OCI-M2 (cell line): Measurements from ENCODE around the gene CNDP1.
A peak's percentile ranks its signal among the peaks of the same experiment; 100 is the strongest.

ENCODE experiments used
- DNase-seq: peaks from one replicate; lab custom pipeline; 2025; ENCODE audit not compliant: unreplicated experiment; lab: John Stamatoyannopoulos, UW

CNDP1 gene

DNA sequence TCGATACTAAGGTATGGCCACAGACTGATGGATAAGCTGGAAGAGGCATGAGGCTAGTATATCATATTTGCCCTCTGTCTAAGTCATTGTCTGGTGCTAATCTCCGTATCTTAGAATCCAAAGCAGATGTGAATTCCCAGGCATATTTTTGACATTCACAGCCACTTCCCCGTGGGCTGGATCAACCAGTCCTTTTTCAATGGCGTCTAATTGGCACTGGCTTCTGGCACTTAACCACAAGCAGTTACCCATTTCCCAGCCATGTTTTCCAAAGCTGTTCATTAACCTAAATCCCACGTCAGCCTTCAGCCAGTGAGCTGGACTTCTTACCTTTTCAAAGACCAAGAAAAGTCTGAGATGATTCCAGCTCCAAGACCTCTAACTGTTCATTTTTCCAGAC is 42.7 kb downstream of the CNDP1 start:
- no peak for DNase-seq

DNA sequence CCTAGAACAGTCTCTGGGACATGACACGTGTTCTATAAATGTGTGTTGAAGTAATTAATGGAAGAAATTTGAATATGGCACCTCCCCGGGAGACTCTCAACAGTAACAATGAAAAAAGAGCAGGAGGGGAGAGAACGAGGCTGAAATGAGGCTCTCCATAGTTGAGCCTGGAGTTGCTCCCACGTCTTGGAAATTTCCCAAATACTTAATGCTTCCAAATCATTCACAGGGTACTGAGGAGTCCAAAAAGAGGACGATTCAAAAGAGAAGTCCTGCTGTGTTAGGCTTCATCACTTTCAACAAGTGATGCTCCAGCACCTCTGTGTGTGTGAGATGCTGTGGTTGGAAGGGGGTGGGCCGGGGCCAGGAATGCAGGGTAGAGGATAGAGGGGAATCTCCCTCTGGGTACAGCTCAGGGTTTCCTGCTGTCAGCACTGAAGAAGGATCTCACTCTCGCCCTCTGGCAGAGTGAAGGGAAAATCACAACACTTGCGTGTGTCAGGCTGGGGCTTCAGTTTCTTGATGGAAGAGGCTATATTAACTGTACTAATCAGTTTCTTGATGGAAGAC is 45.3 kb downstream of the CNDP1 start:
- no peak for DNase-seq

DNA sequence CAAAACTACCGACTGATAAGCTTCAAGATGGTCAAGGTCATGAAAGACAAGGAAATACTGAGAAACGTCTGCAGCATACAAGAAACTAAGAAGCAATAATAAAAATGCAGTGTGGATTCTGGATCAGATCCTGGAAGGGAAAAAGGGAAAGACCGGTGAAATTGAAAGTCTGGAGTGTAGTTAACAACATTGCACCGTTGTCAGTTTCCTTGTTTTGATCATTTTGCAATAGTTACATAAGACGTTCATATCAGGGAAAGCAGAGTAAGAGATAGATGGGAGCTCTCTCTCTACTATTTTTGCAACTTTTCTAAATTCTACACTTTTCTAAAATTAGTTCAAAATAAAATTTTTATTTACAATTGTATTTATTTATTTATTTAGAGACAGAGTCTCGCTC is 48.3 kb downstream of the CNDP1 start:
- DNase-seq: no peak

DNA sequence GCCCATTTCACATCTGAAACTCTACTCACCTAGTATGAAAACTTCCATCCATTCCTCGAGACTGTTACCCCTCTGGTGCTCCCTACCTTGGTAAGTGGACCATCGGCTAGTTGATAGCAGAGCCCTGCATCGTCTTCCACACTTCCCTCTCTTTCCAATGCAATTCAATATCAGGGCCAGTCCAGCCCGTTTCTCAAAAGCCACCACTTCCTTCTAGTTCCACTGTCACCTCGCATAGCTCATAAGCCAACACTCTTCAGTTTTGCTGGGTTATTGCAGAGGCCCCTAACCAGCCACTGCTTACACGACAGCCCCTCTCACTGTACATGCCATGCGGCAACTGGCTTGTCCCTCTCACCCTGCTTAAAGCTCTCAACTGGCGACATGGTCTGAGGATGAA is 53.1 kb downstream of the CNDP1 start:
- DNase-seq: no peak

DNA sequence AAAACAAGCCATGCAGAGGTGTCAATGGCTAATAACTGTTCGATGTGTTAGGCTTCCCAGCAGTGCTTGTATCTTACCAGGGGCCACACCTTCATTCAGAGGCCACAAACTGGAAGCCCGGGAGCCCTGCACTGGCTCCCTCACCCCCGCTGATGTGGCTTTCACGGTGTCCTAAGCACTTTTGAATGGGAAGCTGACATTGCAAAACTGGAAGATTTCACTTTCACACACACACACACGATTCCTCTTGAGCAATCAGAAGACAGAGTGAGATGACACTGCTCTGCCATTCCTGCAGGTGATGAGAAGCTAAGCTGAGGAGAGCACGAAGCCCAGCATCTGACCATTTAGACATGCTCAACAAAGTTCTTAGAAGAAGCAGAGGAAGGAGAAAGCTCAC is 54.7 kb downstream of the CNDP1 start:
- DNase-seq: no peak

DNA sequence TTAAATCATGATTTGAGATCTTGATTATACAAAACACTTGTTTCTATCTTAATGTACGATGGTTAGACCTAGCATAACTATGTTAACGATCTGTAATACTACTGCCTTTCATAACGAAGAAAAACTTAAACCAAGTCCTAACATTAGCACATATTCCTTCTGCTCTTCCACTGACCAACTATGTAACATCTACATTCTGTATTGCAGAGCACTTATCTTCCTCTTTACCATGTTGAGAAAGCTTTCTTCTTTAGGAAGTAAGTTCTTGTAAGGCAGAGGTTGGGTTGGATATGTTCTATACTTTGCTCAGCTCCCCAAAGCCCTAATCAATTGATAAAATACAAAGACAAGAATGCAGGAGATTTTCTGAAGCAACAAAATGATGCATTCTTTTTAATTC is 55.5 kb downstream of the CNDP1 start:
- DNase-seq: no peak

DNA sequence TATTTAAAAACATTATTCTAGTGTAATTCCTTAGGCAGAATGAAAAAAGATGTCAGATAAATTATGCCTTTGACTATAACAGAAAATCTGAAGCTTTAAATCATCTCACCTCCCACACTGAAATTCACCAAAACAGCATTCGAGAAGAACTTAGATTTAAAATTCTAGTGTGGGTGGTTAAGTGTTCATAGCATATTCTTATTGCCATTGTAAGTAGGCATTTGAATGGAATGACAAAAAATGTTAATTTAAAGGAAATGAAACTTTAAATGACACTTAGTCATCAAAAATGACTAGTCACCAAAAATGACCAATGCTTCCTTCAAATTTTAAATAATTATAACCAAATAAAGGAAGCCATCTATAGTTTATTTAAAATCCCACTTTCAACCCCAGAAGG is 56.4 kb downstream of the CNDP1 start:
- no peak for DNase-seq

DNA sequence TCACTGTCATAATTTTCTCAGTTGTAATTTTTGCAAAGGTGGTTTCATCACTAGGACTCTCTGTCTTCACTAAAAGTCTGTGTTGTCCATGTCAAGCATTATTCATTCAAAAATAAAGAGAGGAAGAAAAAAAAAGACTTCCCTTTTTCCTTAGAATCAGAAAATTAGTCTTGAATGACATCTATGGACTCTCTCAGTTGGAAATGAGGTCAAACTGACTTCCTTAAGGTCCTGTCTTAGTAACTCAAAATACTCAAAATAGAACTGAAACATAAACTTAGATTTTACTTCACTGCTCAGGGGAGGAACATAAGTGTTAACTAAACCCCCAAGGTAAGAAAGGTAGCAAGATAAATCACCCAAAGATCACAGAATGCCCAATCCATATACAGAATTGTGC is 61.1 kb downstream of the CNDP1 start:
- no peak for DNase-seq

DNA sequence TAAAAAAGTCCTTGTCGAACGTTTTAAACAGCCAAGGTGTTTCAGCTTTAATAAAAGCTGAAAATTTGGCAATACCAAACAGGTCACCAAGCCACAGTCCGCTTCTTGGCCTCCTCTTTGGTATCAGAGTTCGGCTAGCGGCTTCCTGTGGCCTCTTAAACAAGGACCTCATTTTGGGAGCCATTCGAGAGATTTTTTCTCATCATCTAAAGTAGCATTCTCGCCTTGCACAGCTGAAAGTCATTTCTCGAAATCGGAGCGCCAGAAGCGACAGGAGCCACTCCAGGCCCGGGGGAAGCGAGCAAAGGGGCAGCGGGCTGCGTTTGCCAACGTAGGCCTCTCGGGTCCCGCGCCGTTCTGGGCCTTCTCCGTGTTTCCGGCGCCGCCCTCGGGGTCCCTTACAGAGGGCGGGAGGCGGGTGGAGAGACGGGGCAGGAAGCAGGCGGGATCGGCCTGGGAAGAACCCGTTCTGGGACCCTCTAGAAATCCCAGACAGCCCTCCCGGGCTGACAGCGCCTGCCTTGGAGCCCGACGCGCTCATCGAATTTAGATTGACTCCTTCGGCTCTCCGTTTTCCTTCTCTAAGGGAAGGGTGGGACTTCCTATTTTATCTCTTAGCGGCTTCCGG is 62.8 kb downstream of the CNDP1 start:
- peak; percentile 30 for DNase-seq

DNA sequence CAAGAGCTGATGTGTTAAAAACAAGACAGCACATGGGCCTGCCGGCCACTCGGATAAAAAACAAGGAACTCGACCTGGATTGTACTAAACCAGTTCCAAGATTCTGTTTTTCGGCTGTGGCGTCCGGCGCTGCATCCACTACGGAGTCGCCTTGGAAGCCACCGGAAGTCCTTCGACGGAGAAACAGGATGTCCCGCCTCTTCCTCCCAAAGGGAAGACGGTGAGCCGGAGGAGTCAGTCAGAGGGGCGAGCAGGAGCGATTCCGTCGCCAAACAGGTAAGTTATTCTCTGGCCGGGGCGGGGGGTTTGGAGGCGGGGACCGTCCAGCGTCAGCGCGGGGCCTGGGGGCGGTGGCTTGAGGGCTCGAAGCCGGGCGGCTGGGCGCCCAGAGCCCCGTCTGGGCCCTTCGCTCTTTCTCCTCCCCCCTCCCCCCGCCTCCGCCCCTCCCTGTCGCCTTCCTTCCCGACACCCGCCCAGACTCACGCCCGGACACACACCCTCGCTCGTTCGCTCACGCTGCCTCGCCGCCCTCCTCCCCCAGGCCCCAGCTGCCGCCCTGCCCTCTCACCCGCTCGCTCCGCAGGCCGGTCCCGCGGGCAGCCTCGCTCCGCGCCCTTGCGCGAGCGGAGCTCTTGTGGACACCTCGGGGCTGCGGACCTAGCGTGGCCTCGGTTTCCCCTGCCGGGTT is 63.5 kb downstream of the CNDP1 start, which contains the start of gene ZNF407:
ZNF407 (plus strand) TSS at position 209 of the 688 bp plus-strand sequence. CDS start 33,150 bp downstream, outside the sequence.
- peak; percentile 30 for DNase-seq

DNA sequence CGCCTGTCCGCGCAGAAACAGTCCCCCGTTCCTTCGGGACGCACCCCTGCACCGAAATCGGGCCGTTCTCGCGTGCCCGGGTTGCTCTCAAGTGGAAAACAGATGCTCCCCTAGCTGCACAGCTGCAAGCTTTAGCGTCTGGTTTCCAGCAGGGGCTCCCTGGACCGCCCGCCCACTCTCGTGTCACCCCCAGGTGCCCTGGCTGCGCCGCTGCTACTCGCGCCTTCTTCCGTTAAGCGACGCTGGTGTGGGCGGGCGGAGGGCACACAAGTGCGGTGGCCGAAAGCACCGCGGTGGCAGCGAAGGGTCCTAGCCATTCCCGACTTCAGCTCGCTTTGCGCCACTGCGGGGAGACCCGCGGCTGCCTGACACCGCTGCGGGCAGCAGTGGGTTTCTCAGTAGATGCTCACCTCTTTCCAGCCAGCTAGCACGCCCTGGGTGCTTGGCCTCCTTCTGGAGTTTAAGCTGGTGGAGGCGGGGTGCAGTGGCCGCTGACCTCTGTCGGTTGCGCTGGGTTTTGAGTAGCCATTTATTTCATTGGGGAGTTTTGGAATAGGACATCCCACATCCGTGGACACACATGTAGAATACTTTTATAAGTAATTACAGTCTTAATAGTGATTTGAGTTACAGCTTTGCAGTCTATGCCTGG is 64.2 kb downstream of the CNDP1 start:
- no peak for DNase-seq

DNA sequence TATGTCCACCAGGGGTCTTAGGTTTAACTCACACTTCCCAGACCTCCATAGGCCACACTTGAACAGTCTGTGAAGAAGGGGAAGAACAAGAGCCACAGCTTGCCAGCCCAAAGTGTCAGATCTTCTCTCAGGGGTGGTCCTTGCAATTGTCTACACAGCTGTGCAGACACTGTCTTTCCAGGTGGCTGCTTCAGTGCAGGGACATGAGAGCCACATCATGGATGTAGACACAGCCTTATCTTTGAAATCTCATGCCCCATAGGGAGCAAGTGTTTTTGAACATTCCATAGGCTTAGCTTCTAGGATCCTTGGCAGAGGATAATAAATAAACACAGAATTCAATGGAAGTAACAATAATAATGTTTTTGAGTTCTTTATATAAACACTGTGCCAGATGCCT is 70.1 kb downstream of the CNDP1 start:
- DNase-seq: no peak

DNA sequence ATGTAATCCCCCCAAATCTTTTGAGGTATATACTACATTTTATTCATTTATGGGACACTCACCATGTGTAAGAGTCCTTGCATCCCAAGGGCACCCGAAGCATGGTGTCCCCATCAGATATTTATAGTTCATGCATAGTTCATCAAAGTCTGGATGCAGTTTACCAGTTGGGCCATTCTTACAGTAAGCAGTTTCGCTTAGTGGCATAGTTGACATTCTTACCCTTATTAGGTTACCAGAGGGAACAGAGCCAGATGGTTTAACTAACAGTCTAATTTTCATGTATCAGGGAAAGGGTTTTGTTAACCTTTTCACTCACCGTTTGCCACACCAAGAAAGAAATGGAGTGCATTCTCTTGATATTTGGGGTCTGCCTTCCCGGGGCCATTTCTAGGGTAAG is 70.5 kb downstream of the CNDP1 start:
- no peak for DNase-seq

DNA sequence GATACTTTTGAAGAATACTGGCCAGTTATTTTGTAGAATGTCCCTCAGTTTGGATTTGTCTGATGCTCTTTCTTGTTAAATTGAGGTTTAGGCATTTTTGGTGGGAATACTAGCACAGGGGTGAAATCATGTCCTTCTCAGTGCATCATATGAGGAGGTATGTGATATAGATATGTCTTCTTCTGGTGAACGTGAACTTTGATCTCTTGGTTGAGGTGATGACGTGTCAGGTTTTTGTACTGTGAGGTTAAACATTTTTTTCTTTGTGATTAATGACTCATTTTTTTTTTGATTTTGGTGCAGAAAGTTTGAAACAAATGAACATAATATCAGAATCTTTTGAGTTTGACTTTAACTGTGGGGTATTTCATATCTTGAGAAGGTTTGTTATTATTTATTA is 74.4 kb downstream of the CNDP1 start:
- no peak for DNase-seq

DNA sequence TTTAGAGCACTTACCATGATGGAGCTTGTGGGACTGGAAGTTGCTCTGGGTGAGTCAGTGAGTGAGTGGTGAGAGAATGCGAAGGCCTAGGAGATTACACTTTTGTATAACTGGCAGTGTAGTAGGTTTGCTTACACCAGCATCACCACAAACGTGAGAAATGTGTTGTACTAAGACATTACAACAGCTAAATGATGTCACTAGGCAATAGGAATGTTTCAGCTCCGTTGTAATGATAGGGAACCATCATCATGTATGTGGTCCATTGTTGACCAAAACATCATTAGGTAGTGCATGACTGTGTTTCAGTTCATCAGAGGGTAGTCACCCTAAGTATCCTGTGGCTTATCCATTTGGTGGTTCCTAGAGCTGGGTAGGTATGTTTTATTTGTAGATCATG is 75.2 kb downstream of the CNDP1 start:
- DNase-seq: no peak

DNA sequence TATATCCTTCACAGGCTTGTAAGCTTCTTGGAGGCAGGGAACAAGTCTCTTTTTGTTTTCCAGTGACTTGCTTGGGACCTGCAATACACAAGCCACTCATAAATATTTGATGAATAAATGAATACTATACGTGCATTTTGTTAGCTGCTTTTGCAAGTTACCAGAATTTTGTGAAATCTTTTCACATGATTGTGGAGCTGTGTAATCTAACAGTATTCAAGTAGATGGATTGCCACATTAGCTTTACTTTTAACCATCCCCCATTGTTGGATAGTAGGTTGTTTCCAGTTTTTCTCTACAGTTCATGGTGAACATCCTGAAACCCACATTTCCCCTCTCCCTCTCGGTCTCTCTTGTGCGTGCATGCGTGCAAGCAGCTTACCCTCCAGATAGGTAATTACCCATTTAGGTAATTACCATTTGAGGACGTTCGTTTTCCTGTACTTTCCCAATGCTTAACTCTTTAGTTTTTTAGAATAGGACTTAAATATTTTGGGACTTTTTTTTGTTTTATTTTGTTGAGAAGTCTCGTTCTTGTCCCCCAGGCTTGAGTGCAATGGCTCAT is 75.8 kb downstream of the CNDP1 start:
- DNase-seq: no peak

DNA sequence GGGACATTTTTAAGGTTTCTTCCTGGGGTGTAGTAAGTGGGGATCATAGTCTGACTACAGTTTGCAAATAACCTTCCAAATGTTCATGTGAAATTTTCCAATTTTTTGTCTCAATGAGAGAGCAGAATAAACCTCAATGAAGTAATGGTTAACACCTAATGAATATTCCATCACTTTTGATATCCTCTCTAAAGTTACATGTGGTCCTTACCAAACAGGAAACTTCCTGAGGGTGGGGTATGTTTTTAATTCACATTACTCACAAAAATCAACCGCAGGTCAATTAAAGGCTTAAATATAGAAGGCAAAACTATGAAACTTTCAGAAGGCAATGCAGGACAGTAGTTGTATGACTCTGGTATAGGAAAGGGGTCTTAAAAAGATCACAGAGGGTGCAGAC is 76.6 kb downstream of the CNDP1 start:
- no peak for DNase-seq

DNA sequence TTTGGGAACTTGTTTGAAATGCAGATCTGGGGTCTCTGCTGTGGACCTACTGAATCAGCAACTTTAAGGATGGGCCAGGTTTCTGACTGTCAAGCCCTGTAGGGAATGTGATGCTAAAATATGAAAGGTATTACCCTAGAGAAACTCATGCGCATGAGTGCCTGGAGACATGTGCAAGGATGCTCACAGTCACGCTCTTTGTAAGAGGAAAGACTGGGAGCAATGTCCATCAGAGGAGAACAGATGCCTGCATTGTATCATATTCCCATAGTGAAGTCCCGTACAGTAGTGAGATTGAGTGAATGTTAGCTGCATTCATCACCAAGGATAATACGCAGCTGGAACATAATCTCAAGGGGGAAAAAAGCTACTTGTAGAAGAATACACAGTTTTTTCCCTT is 77.5 kb downstream of the CNDP1 start:
- no peak for DNase-seq

DNA sequence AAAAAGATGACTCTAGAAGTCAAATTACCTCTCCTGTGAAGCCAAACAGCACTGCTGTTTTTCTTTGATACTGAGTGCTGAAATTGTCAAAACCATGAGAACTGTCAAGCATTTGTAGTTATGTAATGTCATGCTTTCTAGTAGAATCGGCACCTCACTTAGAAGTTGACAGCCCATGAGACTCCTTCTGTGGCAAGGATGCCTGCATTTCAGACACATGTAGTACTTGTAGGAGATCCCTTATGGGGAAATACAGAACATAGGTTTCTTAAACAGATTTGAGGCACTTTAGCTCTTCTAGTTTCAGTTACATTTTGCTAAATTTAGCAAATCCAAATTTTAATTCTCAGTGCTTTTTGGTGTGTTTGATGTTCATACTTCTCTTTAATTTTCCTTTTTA is 79.1 kb downstream of the CNDP1 start:
- no peak for DNase-seq

DNA sequence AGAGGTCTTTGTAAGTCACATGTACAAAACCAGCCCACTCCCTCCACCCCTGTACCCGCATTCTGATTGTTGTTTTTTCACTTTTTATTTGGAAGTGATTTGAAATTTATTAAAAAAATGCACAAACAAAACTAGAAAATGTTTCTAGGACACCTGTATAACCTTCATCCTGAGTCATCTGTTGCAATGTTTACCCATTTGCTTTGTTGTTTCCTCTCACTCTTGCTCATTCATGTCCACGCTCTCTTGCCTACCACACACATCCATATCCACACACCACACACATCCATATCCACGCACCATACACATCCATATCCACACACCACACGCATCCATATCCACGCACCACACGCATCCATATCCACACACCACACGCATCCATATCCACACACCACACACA is 82.2 kb downstream of the CNDP1 start:
- DNase-seq: no peak

DNA sequence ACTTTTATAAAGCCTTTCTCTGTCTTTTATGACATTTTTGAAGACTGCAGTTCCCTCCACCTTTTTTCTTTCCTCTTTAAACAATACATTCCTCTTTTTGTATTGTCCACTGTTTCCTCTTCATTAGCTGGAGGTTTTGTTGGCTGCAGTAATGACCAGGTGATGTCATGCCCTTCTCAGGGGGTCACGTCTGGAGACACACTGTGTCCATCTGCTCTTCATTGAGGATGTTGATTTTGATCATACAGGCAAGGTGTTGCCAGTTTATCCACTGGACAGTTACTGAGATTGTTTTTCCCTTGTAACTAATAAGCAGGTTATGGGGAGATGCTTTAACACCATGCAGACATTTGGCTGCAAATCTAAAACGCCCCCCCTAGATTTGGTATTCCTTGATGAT is 83.2 kb downstream of the CNDP1 start:
- DNase-seq: no peak

DNA sequence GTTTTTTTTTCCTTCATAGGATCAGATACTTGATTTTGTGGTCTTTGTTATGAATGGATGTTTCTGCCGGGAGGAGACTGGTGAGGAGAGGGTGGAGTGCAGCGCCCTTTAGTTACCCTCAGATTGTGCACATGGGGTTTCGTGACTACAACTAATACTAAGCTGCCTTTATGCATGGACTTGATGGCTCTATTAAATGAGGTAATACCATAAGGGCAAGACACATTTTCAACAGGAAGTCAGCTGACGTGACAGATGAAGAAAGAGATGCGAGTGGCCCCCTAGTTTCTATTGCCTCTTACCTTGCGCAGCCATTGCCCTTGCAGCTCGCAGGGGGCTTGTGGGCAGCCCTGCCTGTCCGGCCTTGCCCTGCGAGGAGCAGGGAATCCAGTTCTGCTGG is 87.8 kb downstream of the CNDP1 start:
- no peak for DNase-seq
